AG04450 (cell line): Measurements from ENCODE around the gene FYCO1. TPM values are rescaled to one million over a fixed set of nuclear protein-coding genes. Genes with fewer than 3 reads are reported as not detected.

Experiments
- CTCF ChIA-PET: fragments of 300-600, 350-600 bp; formaldehyde crosslinking; extraction: SDS; loops from one replicate; lab custom pipeline; 2022; ENCODE audit warnings: antibody characterized with exemption, inconsistent platforms; lab: Charles Lee
- POLR2A ChIA-PET: fragments of 350-600 bp; formaldehyde crosslinking; extraction: SDS; loops from one replicate; lab custom pipeline; 2021; ENCODE audit warnings: antibody characterized with exemption, inconsistent platforms; lab: Yijun Ruan, JAX
- DNase-seq: peaks from one replicate; pipeline ENCODE4 v3.0.0-alpha.2; 2011; ENCODE audit warnings: low read depth, low spot score
- H3K27ac ChIP-seq: one replicate; pipeline ENCODE4 v1.5.1; 2012; ENCODE audit warnings: low read depth, low read length, control low read depth
- H3K27me3 ChIP-seq: one replicate; pipeline ENCODE4 v1.6.0; 2012; ENCODE audit warnings: low read length; ENCODE audit not compliant: control insufficient read depth, insufficient read depth
- H3K4me3 ChIP-seq: 2 replicates; pipeline ENCODE4 v1.5.1; 2011; ENCODE audit warnings: mild to moderate bottlenecking, low read depth, low read length, control low read depth
- H3K9me3 ChIP-seq: 2 replicates; pipeline ENCODE4 v1.5.1; 2012; ENCODE audit warnings: low read length; ENCODE audit not compliant: control insufficient read depth, insufficient read depth
- polyA plus RNA-seq: library from polyadenylated mRNA; depleted of rRNA; stranded (reverse); fragments of >200 nt; gene quantifications from 2 replicates; pipeline ENCODE4 v1.2.3, GENCODE V29; 2011
- TF ChIP-seq, protein P1 (sequence below): IDR thresholded peaks from 2 replicates; pipeline ENCODE4 v1.5.1; 2011; ENCODE audit warnings: low read depth, low read length, control low read depth, inconsistent platforms

The FYCO1 gene
- polyA plus RNA-seq, 1 experiment, result 14.3 TPM

GRCh38 chr3:45884368-45885201 is 111.0 kb downstream of the FYCO1 start:
- DNase-seq, result no peak
- Histone ChIP-seq H3K27ac (no peak overlapping the region), H3K9me3 (no peaks in the 10 kb centered on the region), H3K27me3 (peaks cover 32% of the 10 kb centered on the region), H3K4me3 (no peak overlapping the region)
- ChIA-PET POLR2A (no interaction called here), CTCF (interaction anchor here (0.8 kb wide), 1 partner anchor 195 kb away, joined by 3 read pairs; no protein-coding TSS in a partner anchor)
- TF ChIP-seq, protein P1, sequence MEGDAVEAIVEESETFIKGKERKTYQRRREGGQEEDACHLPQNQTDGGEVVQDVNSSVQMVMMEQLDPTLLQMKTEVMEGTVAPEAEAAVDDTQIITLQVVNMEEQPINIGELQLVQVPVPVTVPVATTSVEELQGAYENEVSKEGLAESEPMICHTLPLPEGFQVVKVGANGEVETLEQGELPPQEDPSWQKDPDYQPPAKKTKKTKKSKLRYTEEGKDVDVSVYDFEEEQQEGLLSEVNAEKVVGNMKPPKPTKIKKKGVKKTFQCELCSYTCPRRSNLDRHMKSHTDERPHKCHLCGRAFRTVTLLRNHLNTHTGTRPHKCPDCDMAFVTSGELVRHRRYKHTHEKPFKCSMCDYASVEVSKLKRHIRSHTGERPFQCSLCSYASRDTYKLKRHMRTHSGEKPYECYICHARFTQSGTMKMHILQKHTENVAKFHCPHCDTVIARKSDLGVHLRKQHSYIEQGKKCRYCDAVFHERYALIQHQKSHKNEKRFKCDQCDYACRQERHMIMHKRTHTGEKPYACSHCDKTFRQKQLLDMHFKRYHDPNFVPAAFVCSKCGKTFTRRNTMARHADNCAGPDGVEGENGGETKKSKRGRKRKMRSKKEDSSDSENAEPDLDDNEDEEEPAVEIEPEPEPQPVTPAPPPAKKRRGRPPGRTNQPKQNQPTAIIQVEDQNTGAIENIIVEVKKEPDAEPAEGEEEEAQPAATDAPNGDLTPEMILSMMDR, result no peak

DNA sequence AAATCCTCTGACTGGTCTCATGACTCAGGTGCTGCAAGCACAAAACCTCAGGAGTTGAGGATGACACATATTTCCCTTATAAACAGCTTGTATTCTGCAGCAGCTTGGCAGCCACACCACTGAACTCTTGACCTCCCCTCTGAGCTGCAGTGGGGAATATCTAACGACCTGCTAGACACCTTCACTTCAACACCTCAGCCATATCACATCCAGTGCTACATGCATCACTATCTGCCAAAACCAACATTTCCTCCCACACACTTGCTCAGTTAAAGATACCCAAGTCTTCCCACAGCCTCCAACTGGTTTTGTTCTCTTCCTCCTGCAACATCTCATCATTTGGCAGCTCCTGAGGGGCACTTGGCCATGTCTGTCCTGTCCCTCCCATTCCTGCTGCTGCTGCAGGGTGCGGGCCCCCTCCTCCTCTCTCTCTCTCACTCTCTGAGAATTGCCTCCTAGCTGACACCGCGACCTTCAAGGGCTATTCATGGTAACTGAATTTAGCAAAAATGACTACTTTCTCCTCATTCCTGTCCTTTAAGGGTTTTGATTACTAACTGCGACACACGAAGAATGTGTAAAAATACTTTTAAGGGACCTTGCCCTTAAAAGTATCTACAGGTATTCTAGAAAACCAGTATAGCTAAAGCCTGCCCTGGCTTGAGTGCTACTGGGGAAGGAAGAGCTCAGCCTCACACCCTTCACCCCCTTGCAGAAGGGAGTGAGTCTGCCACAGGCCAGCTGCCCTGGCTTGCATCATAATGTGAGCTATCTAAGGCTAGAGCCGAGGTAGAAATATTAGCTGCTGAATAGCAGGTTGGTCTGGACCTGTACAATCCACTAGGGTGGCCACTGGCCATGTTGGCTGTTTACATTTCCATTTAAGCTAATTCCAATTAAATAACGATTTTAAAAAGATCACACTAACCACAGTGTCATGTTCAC is 114.3 kb downstream of the FYCO1 start:
- CTCF ChIA-PET, result interaction anchor here (0.9 kb wide), 1 partner anchor 198 kb away, joined by 3 read pairs; no protein-coding TSS in a partner anchor
- no peaks in the 10 kb centered on the region for H3K9me3 ChIP-seq

DNA sequence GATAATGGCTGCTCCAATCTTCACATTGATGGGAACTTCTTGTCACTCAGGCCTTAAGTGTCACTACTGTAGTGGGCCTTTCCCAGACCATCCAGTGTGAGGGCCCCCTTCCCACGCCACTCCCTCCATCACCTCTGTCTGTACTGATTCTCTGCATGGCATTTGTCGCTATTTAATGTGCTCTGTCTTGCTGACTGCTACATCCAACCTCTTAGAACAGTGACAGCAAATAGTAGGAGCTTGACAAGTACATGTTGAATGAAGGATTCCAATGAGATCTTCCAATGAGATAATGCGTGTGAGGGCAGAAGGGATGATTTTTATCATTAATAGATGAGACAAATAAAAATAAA is 114.9 kb downstream of the FYCO1 start:
- POLR2A ChIA-PET, result no interaction called here
- DNase-seq, result no peak
- CTCF ChIA-PET, result no interaction called here
- no peaks in the 10 kb centered on the region for H3K9me3 ChIP-seq
- H3K4me3 ChIP-seq, result no peak overlapping the region
- TF ChIP-seq, protein P1, result no peak
- H3K27ac ChIP-seq, result no peak overlapping the region
- peaks cover 29% of the 10 kb centered on the region for H3K27me3 ChIP-seq

More for the DNA sequence above, 114.3 kb downstream of the FYCO1 start:
- TF ChIP-seq, protein P1, result no peak
- H3K4me3 ChIP-seq, result no peak overlapping the region
- H3K27ac ChIP-seq, result no peak overlapping the region
- POLR2A ChIA-PET, result interaction anchor here (0.9 kb wide), 1 partner anchor 14 kb away, joined by 3 read pairs; no protein-coding TSS in a partner anchor
- peaks cover 32% of the 10 kb centered on the region for H3K27me3 ChIP-seq
- no peak for DNase-seq

DNA sequence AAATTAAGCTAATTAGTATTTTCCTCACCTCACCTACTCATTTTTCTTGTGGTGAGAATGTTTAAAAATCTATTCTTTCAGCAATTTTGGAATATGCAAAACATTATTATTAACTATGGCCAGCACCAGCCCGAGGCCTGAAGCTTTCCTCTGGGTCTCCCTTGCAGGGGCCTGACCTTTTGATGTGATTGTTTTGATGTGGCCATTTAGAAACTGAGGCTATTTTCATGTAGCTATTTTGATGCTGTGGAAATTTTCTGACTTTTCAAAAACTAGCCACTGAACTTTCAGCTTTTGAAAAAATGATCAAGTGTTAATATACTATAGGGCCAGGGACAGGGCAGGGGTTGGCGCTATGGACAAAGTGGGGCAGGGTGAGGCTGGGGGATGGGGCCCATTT is 117.5 kb downstream of the FYCO1 start:
- TF ChIP-seq, protein P1, result no peak
- no peak overlapping the region for H3K4me3 ChIP-seq
- no peak for DNase-seq
- ChIA-PET POLR2A (no interaction called here), CTCF (interaction anchor here (0.6 to 1.6 kb wide), 2 partner anchors 29 to 370 kb away, joined by 3 read pairs; no protein-coding TSS in a partner anchor)
- no peak overlapping the region for H3K27ac ChIP-seq
- peaks cover 29% of the 10 kb centered on the region for H3K27me3 ChIP-seq
- no peaks in the 10 kb centered on the region for H3K9me3 ChIP-seq
